HG03060 (cell line): Measurements from ENCODE around the gene CCDC57.
"Not testable (repeated sequence)": the region's sequence is repeated elsewhere in the genome, so short reads cannot be mapped to it uniquely, and the experiment has no call there.

ENCODE experiments used
- ATAC-seq: cut with Tn5 transposase; IDR thresholded peaks from one replicate; pipeline ENCODE4 v1.9.1; 2021; ENCODE audit warnings: low read depth, moderate number of reproducible peaks; ENCODE audit not compliant: unreplicated experiment

The CCDC57 gene

DNA sequence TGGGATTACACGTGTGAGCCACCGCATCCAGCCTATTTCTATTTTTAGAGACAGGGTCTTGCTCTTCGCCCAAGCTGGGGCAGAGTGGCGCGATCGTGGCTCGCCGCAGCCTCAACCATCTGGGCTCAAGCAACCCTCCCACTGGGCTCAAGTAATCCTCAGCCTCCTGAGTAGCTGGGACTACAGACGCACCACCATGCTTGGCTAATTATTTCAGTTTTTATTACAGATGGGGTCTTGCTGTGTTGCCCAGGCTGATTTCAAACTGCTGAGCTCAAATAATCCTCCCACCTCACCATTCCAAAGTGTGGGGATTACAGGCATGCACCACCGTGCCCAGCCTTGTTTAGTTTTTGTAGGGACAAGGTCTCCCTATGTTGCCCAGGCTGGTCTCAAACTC lies 53.8 kb downstream of the CCDC57 start:
- ATAC-seq = no peak

DNA sequence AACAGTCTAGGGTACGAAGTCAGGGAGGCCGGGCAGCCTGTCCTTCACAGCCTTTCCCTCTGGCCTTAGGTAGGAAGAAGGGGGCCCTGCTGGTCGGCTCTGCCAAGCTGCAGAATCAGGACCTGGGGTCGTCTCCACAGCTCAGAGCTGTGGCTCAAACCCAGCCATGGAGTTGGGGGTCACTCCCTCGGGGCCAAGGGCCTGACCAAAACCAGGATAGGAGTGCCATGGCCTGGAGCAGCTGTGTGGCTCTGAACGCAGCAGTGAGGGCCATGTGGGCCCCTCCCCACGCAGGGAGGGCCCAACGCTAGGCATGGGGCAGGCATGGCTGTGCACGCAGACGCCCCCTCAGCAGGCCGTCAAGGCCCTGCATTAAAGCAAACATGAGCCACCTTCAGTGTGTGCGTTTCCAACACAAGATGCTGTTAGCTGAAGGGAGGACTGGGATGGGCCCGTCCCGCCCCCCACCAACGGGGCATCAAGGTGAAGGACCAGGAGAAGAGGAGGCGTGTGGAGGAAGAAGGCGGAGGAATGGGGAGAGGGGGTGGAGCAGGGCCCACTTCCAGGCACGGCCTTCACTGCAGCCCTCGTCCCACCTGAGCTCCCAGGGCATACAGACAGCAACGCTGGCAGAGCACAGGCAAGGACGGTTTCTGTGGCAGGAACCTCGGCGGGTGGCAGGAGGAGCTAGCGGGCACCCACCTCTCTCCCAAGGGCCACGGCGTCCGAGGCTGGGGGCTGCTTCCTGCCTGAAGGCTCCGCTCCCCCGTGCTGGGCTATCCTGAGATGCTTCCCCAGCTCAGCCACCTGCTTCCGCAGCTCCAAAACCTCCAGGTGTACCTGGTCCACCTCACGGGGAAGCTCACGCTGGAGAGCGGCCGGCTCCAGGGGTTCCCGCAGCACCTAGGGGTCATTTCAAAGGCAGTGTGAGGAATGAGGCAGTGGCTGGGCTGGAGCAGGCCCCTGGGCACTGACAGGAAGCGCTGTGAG lies 55.3 kb downstream of the CCDC57 start:
- ATAC-seq = no peak

- ATAC-seq = no peak
Observed at GRCh38 chr17:82156284-82156925, 56.2 kb downstream of the CCDC57 start.

DNA sequence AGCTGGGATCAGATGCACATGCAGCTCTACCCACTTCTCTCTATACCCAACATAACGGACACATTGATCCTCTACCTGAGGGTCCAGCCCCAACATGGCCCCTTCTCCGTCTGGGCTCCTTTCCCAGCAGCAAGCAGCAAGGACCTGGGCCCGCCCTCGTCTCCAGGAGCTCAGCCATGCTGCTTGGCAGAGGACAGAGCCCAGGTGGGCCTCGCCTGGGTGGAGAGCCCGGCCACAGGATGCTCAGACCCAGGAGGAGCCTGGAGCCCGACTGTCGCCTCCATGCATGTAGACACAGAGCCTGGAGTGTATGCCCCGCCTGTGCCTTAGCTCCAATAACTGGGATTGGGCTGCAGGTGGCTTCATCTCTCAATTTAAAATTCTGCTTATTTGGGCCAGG lies 57.0 kb downstream of the CCDC57 start:
- ATAC-seq = no peak

DNA sequence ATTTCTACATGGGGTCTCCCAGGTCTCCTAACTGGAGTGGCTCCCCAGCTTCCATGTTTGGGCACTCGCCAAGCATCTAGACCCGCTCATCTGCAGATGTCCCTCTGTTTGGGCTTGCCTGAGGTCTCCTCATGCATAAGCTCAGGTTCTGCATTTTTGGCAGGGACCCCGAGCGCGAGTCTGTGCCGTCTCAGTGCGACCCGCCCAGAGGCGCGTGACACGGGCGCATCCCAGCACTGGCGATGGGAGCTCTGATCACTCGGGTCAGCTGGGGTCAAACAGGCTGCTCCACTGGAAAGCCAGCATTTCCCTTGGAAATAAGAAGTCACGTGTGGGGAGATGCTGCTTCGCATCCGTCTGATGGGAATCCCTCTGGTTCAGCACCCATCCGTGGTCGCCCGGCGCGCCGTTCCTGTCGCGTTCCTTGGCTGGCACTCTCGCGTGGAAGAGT lies 57.7 kb downstream of the CCDC57 start:
- ATAC-seq = no peak

GRCh38 chr17:82153745-82154375 lies 58.8 kb downstream of the CCDC57 start:
- no peak for ATAC-seq

GRCh38 chr17:82153295-82153691 lies 59.3 kb downstream of the CCDC57 start:
- no peak for ATAC-seq

DNA sequence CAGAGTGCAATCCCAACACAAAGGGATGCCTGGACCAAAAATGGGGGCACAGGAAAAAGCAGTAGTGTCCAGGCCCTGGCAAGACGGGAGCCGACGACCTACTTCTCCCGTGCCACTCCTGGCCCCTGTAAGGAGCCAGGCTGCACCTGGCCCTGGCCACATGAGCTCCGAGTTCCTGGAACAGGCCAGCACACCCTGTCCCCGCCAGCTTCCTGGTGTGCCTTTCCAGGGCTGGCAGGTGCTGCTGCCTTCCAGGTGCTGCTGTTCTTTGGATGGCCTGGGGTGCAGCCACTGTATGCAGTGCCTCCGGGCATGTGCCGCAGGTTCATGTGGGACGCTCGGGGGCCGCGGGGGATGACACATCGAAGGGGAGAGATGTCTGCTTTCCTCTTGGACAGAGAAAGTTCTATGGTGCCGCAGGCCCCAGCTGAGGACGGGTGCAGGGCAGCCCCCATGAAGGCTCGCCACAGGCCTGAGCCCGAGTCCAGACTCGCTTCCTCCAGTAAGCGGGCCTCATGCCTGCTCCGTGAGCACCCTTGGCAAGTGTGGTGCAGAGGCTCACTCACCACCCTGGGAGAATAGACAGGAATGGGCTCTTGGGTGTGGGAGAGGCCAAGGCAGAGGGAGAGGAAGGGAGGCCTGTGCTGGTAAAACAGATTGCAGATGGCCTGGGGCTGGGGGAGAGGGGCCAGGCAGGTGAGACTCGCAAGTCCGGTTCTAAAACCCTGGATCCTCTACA lies 59.9 kb downstream of the CCDC57 start:
- ATAC-seq = no peak

GRCh38 chr17:82152114-82152513 lies 60.5 kb downstream of the CCDC57 start:
- ATAC-seq = no peak

GRCh38 chr17:82151106-82151957 lies 61.3 kb downstream of the CCDC57 start:
- ATAC-seq = no peak

- no peak for ATAC-seq
Observed at GRCh38 chr17:82149401-82150099, 63.1 kb downstream of the CCDC57 start.

DNA sequence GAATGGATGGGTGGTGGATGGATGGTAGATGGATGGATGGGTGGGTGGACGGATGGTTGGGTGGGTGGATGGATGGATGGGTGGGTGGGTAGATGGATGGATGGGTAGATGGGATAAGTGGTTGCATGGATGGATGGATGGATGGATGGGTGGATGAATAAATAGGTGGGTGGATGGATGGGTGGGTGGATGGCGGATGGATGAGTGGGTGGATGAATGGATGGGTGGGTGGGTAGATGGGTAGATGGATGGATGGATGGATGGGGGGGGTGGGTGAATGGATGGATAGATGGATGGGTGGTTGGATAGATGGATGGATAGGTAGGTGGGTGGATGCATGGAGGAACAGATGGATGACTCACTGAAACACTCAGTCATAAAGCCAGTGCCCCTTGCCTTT lies 63.6 kb downstream of the CCDC57 start:
- no peak for ATAC-seq

GRCh38 chr17:82148011-82148410 lies 64.6 kb downstream of the CCDC57 start:
- no peak for ATAC-seq

- no peak for ATAC-seq
Observed at GRCh38 chr17:82146663-82147654, 65.7 kb downstream of the CCDC57 start.

- no peak for ATAC-seq
Observed at GRCh38 chr17:82145550-82146155, 67.0 kb downstream of the CCDC57 start.

DNA sequence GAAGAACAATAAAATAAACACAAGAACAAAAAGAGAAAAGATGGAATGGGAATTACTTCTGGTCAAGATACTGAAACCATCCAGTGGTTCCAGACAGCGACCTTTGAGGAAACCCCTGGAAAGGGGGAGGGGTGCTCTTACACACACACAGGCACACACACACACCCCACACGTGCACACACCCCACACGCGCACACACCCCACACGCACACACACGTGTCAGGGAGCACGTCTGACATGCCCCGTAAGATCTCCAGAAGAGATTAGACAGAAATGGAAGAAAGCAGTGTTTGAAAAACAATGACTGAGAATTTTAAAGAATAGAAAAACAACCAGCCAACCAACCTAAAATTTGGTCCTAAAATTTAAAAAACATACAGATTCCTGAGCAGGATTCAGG lies 69.3 kb downstream of the CCDC57 start:
- no peak for ATAC-seq

DNA sequence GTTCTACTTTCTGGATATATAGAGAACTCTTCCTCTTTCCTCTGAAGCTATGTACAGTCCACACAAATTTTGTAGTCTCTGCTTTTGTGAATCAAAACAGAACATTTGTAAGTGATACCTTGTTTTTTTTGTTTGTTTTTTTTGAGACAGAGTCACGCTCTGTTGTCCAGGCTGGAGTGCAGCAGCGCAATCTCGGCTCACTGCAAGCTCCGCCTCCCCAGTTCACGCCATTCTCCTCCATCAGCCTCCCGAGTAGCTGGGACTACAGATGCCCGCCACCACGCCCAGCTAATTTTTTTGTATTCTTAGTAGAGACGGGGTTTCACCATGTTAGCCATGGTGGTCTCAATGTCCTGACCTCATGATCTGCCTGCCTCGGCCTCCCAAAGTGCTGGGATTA lies 72.7 kb downstream of the CCDC57 start:
- ATAC-seq = not testable (repeated sequence)
